GM21367 (cell line): ENCODE data around the gene MDK.

Experiments used
- ATAC-seq: cut with Tn5 transposase; IDR thresholded peaks from one replicate; pipeline ENCODE4 v1.9.1; 2021; ENCODE audit not compliant: unreplicated experiment

MDK gene

GRCh38 chr11:46347637-46348311 is 33.7 kb upstream of the MDK start:
- ATAC-seq: no peak

DNA sequence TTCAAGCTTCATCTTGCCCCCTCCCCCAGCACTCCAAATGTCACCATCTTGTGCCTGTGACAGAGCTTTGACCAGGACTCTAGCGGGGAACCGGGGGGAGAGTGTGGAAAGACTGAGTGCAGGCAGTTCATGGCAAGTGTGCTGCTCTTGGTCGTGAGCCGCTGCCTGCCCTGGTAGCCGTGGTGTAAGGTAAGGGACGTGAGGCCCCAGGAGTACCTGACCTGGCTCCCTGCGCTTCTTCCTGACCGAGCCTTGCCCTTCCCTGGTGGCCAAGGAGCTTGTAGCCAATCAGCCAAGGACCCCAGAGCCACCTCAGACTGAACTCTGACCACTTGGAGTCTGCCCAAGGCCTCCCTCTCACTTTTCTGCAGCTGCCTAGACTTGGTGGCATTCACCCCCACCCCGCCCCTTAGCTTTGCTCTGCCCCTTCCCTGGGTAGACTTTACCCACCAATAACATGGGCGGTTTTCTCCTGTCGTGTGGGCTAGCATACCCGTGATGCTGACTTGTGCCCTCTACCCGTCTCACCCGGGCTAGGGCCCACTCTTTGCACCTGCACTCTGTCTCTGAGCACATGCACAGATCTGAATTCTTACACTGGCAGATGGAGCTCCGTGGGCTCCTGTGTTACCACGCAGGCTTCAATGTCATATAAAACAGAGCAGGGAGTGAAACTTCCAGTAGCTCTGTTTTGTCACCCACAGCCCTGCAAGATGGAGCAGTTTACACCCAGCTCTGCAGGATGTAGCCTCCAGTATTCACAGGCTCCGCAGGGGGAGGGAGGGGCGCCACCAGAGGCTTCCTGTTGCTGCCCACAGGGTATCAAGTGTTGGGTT is 32.7 kb upstream of the MDK start:
- no peak for ATAC-seq

GRCh38 chr11:46350695-46351094 is 30.8 kb upstream of the MDK start:
- no peak for ATAC-seq

GRCh38 chr11:46351148-46351547 is 30.3 kb upstream of the MDK start:
- no peak for ATAC-seq

- ATAC-seq: no peak
These were observed 29.9 kb upstream of the MDK start for GRCh38 chr11:46351606-46352005.

- no peak for ATAC-seq
These were observed 29.2 kb upstream of the MDK start for GRCh38 chr11:46352063-46352841.

- no peak for ATAC-seq
These were observed 27.8 kb upstream of the MDK start for GRCh38 chr11:46353698-46354097.

DNA sequence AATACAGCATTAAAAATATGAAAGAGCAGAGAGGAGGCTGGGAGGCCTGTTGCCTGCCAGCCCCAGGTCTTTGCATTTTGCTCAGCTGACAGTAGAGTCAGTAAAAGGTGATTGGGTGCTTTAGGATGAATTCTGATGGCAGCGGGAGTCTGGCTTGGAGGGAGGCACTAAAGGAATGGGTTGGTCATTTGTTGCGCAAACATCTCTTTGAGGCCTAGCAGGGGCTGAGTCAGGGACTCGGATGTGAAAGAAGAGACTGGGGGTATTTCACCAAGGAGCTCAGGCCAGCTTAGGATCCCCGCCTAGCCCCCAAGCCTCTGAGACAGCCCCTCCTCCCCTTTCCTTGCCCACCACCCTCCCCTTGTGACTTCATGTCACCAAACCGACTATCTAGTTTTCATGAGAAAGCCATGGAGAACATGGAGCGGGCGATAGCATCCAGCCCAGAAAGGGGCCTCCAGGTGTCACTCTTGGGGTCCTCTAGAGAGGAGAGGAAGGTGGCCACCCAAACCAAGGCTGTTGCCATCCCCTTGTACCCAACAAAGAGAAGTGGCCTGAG is 24.5 kb upstream of the MDK start:
- no peak for ATAC-seq

GRCh38 chr11:46357483-46357936 is 24.0 kb upstream of the MDK start:
- no peak for ATAC-seq

DNA sequence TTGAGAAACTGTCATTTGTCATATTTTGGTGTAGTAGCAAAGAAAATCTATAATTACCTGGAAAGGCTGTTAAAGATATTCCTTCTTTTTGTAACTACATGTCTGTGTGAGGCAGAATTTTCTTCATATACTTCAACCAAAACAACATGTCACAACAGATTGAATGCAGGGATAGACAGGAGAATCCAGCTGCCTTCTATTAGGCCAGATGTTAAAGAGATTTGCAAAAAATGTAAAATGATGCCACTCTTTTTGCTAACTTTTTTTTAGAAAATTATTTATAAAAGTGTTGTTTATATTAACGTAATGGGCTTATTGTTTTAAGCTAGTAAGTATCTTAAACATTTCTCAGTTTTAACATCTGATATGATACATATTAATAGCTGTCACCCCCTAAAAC is 21.5 kb upstream of the MDK start:
- no peak for ATAC-seq

DNA sequence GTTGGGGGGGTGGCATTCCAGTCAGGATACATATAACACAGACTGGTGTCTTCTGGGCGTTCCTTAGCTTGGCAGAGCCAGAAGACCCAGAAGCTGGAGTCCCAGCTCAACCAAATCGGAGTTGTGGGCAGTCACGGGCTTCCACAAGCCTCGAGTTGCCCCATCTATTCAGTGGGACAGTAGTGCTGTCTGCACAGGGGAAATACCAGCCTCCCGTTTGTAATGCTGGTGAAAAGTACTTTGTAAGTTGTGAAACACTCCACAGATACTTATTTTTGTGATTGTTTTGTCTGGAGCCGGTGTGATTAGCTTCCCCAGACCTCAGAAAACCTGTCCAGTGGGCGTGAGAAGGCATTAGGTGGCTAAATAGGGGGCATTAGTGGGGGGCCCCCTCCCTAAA is 20.6 kb upstream of the MDK start:
- ATAC-seq: no peak

DNA sequence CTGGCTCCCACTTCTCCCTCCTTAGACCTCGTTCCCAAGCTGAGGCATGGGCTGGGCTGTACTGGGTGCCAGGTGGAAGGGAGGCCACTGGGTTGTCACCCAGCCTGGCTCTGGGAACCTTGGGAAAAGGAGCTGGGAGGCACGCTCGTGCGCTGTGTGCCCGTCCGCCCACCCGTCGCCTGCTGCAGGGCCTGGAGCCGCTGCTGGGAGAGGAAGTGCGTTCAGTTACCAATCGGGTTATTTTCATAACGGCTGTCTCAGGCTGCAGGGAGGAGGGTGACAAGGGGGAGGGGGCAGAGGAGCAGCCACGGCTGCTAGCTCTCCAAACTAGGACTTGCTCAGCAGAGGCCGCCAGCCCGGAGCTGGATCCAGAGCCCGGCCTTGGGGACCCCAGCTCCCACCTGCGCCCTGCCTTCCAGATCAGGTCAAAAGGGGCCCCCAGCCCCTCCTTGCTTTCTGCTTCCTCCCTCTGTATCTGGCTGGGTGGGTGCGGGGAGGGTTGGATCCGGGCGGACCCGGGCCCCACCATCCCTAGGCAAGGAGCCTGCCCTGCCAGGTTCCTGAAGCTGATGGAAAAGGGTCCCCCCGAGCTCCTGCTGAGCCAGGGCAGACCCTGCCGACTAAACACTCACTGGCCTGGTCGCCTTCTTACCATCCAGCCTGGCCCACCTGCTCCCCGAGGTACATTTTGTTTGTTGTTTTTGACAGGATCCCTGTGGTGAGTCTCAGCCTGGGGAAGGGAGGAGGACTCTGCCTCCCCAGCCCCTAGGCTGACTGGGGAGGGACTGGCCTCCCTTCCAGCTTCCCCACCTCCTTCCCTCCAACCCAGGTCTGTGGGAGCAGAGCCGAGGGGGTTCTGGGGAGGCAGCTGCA is 19.9 kb upstream of the MDK start:
- peak; percentile 85 for ATAC-seq

DNA sequence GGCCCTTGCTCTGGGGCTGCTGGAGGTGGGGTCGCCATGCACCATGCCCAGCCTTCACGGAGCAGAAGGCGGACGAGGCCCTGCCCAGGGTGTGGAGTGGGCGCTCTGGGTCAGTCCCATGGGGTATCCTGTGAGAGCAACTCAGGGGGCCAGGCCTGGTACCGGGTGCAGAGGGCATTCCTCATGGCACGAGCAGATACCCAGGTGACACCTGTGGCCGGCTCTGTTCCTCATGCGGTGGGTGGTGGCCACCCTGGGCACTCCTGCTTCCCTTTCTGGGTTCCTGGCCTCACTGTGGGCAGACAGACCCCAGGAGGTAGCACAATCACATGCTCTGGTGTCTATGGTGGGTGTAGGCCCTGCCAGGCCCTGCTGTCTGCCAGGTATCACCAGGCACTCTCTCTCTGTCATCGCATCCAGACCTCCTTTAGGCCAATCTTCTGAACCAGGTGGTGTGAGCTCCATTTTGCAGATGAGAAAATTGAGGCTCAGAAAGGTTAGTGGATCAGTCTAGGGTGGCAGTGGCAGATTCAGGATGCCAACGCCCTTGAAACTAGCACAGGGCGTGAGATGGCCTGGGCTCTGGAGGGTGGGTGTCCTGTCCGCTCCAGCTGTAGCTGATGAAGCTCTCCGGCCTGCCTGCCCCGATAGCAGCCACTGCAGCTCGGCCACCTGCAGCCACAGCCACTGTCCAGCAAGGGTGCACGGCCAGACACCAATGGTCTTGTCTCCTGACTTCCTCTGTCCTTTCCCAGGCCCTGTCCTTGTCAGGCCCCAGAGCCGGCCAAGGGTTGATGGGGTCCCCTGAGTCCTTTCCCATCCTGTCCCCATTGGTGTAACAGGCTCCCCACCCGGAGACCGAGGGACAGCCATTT is 19.1 kb upstream of the MDK start:
- no peak for ATAC-seq

- ATAC-seq: no peak
These were observed 18.4 kb upstream of the MDK start for GRCh38 chr11:46363031-46363407.

DNA sequence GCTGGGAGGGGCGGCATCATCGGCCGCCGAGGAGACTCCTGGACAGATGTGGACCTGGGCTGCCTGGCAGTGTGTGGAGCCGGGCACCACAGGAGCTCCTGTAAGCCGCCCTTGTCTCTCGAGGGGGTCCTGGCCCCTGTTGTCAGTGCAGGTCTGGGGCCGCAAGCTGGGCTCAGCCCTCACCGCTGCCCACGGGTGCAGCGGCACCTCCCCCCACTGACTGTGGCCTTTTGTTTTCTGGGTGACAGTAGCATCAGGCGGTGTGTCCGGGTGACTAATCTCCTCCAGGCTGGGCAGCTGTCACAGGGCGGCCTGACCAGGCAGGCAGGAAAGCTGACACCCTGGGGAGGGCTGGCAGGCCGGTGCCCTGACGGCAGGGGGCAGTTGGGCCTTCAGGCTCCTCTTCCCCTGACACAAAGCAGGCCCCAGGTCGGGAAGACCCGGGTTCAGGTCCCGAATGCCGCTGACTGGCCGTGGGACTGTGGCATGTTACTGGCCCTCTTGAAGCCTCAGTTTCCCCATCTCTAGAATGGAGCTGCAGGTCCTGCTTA is 17.9 kb upstream of the MDK start:
- no peak for ATAC-seq

DNA sequence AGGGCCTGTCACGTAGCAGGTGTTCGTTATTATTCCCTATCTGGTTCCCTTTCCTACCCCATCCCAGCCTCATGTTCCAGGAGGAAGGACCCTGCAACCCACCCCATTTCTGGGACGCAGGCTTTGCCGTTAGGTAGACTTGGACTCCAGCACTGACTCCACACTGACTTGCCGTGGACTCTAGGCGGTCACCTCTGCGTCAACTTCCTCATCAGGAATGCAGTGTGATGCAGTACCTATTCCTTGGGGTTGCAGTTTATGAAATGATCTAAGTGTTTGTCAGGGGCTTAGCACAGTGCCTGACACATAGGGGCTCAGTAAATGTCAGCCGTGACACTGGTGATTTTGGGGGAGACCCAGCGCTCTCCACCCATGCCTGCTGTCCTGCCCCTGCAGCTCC is 17.4 kb upstream of the MDK start:
- no peak for ATAC-seq

- ATAC-seq: no peak
These were observed 16.7 kb upstream of the MDK start for GRCh38 chr11:46364791-46365190.

DNA sequence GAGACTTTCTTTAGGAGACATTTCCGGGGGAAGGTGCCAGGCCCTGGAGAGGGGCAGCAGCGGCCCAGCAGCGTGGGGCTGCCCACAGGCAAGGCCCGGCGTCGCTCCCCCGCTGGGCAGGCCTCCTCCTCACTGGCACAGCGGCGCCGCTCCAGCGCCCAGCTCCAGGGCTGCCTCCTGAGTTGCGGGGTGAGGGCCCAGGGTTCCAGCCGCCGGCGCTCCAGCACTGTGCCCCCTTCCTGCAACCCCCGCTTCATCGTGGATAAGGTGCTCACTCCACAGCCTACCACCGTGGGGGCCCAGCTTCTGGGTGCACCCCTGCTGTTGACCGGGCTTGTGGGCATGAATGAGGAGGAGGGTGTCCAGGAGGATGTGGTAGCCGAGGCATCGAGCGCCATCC is 15.2 kb upstream of the MDK start:
- no peak for ATAC-seq

DNA sequence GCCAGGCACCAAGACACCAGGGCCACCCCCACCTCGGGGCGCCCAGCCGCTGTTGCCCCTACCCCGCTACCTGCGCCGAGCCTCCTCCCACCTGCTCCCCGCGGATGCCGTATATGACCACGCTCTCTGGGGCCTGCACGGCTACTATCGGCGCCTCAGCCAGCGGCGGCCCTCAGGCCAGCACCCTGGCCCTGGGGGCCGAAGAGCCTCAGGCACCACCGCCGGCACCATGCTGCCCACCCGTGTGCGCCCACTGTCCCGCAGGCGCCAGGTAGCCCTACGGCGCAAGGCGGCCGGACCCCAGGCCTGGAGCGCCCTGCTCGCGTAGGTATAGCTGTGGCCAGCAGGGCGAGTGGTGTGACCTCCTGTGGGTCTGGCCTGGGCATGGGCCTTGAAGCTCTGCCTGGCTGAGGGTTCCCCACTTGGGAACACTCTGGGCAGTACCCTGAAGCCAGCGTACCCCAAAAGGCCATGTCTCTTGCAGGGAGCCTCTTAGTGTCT is 14.8 kb upstream of the MDK start:
- ATAC-seq: no peak
